GM18951 (cell line): ENCODE results near the gene VAV2.

Experiments used
- POLR2A ChIP-seq: IDR thresholded peaks from 4 replicates; pipeline ENCODE4 v1.6.1; 2011; ENCODE audit warnings: mild to moderate bottlenecking; ENCODE audit not compliant: insufficient read length, insufficient read depth; ENCODE audit errors: extremely low read depth
- in situ Hi-C: fragments of 300-500 bp; cut with MboI; formaldehyde crosslinking; loops from one replicate; pipeline ENCODE4 v1.12.0; 2022; ENCODE audit warnings: low sequenced_read_pairs, mixed read lengths, inconsistent platforms; ENCODE audit not compliant: unreplicated experiment

The VAV2 gene

DNA sequence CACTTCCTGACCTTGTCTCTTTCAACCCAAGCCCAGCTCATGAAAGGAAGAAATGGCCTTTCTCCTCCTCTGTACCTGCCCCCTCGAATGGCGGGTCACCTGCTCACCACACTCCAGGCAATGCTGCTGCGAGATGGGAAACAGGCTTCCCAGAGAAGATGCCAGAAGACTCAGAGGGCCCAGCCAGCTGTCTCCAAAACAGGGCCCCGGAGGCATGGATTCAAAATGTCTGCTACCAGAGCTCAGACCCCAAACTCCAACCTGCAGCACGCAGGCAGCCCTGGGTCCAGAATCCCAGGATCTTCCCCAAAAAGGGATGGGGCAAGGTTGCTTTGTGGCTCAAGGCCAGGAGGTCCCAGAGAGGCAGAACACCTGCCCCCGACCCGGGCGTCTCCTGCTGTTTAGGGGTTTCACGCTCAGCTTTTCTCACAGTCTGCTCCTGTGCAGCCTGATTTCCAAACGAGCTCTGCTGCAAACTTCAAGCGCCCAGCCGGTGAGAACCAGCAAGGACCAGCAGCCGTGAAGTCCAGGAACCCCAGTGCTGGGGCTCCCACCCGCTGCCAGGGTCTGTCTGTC lies 42.5 kb downstream of the VAV2 start:
- in situ Hi-C loops = no loop called here
- TF ChIP-seq POLR2A = no peak

- TF ChIP-seq POLR2A = no peak
- in situ Hi-C loops = no loop called here
Observed at GRCh38 chr9:133948561-133949485, 43.3 kb downstream of the VAV2 start.

GRCh38 chr9:133948131-133948530 lies 44.0 kb downstream of the VAV2 start:
- no peak for TF ChIP-seq POLR2A
- in situ Hi-C loops = no loop called here

- in situ Hi-C loops = no loop called here
- no peak for TF ChIP-seq POLR2A
Observed at GRCh38 chr9:133946840-133947486, 45.2 kb downstream of the VAV2 start.

GRCh38 chr9:133945977-133946753 lies 46.0 kb downstream of the VAV2 start:
- TF ChIP-seq POLR2A = peak; percentile 30
- in situ Hi-C loops = no loop called here

DNA sequence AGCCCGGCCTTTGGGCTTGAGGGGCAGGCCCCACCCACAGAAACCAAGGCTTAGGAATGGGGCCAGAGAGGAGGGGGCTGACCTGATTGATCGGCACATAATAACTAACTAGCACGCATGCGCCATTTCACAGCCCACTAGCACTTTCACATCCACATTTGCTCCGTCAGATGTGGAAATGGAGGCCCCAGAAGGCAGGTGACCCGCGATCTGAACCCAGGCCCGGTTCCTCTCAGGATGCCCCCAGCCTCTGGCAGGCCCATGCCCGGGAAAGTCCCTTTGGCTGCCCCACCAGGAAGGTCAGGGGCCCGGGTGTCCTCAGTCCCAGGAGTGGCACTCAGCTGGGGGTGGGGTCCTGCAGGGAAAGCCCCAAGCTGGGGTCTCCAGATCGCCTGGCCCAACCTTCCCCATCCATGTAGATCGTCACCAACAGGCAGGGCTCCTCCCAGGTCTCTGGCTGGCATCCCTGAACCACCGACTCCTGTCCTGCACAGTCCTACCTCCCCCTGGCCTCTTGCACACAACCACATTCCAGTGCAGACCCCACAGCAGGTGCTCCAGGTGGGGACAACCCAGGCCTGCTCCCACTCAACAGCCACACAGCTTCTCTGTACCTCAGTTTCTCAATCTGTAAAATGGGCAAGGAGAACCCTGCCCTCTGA lies 46.7 kb downstream of the VAV2 start:
- in situ Hi-C loops = no loop called here
- peak; percentile 42 for TF ChIP-seq POLR2A

- in situ Hi-C loops = no loop called here
- no peak for TF ChIP-seq POLR2A
Observed at GRCh38 chr9:133944746-133945135, 47.4 kb downstream of the VAV2 start.

GRCh38 chr9:133943781-133944745 lies 48.1 kb downstream of the VAV2 start:
- TF ChIP-seq POLR2A = no peak
- in situ Hi-C loops = no loop called here

DNA sequence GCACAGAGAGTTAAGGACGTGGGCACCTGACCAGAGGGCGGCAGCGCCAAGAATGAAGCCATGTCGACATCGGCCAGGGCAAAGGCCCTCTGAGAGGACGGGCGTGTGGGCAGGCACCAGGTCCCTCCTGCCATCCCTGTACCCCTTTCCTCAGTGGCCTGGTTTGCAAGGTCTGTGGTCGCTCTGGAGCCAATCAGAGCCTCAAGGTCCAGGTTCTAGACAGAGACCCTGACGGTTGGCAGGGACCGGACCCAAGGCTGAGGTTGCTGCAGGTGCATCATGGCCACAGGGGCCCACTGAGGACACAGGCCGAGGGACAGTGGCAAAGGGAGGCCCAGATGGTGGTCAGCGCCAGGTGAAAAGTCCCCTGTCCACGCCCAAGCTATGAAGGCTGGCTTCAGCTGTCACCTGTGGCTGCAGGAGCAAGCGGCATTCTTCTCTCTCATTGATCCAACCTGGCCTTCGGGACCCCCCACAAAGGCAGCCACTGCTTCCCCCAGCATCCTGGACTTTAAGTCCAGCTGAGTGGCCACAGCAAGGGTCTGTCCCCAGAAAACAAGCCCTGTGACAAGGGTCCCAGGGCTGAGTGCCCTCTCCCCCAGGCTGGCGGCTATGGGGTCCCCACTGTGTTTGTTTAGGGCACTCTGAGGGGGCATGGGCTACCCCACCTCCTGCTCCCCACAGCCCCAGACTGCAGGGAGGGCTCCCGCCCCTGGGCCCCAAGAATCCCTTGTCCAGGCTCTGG lies 48.9 kb downstream of the VAV2 start:
- in situ Hi-C loops = no loop called here
- no peak for TF ChIP-seq POLR2A

DNA sequence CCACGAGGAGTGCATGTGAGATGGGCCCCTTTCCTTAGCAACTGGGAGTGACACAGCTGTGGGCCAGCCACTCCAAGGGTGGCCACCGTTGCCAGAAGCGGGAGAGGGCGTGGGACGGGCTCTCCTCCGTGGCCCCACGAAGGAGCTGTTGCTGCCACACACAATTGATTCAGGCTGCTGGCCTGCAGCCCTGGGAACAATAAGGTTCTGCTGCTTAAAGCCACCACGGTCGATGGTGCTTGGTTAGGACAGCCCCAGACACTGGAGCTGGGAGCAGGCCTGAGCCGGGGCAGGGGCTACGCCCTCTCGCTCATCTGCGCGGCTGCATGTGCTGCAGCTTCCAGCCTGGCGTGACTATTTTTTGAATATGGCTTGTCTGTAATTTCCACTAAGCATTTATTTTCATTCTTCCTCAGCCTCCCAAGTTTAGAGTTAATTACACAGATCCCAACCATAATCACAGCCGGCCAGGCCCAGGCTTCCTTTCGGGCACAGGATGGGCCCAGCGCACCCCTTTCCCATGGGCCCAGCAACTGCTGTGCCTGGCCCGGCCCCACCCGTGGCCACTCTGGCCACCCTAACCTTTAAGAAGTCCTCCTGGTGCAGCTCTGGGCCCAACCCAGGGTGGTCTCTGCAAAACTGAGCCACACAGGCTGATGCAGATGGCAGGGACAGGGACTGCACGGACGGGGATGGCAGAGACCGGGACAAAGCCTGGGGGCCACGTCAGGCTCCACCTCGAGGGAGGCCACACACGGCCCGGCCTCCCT lies 49.7 kb downstream of the VAV2 start:
- in situ Hi-C loops = no loop called here
- TF ChIP-seq POLR2A = no peak

DNA sequence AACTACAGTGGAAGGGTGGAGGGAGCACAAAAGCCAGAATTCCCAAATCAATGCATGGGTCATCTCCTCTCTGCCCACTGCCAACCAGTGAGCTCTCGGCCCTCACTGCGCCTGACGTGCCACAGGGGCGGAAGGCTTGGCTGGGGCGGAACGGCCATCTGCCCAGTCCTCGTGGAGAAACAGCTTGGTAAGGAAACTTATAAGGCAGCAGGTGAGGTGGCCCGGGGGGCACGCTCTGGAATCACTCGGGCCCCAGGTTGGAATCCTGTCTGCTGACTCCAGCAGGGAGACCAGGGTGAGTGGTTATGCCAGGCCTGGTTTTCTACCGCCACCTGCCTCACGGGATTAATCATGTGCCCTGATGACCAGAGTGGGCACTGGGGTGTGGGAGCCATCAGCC lies 52.3 kb downstream of the VAV2 start:
- in situ Hi-C loops = no loop called here
- no peak for TF ChIP-seq POLR2A
